Right ventricle myocardium superior (tissue), 1 donor: Measurements from ENCODE around the gene CARD6. TPM values are rescaled to one million over a fixed set of nuclear protein-coding genes. Genes with fewer than 3 reads are reported as not detected.
A peak's percentile ranks its signal among the peaks of the same experiment; 100 is the strongest.

Experiments used
- ATAC-seq: fragments of 200-7000 bp; cut with Tn5 transposase; one replicate; pipeline ENCODE4 v1.9.1; 2020; ENCODE audit warnings: mild to moderate bottlenecking; ENCODE audit not compliant: poor library complexity
- DNase-seq: peaks from one replicate; pipeline ENCODE4 v3.0.0-alpha.2; 2020
- intact Hi-C: fragments of 100-400 bp; cut with DNase I; formaldehyde crosslinking; loops from one replicate; pipeline ENCODE4 v1.11.2; 2022
- total RNA-seq: library from RNA; stranded (reverse); fragmentation: NEBNext Ultra II Directional; extraction: Animal tissue kit (Norgen Biotek cat#: 25700); gene quantifications from one replicate; pipeline ENCODE4 v1.2.1, GENCODE V29; 2021
- donor health status: DM: no; HTN: yes; CAD: no; lungs with severe emphysema.

Gene CARD6
- total RNA-seq, 1 donor from 2014 or later = 5.3 TPM

- intact Hi-C loops = no loop called here
- ATAC-seq (no peak), DNase-seq (no peak)
These were observed 13.8 kb upstream of the CARD6 start for GRCh38 chr5:40827188-40827977.

GRCh38 chr5:40828021-40828631, 13.0 kb upstream of the CARD6 start:
- intact Hi-C loops = no loop called here
- DNase-seq (no peak), ATAC-seq (no peak)

- DNase-seq (no peak), ATAC-seq (no peak)
- intact Hi-C loops = no loop called here
These were observed 12.2 kb upstream of the CARD6 start for GRCh38 chr5:40828690-40829661.

- DNase-seq (no peak), ATAC-seq (no peak)
- intact Hi-C loops = loop anchor here (10.0 kb wide), 1 partner anchor 75 kb away; the partner anchor contains the start of gene TTC33
These were observed 11.2 kb upstream of the CARD6 start for GRCh38 chr5:40829748-40830533.

DNA sequence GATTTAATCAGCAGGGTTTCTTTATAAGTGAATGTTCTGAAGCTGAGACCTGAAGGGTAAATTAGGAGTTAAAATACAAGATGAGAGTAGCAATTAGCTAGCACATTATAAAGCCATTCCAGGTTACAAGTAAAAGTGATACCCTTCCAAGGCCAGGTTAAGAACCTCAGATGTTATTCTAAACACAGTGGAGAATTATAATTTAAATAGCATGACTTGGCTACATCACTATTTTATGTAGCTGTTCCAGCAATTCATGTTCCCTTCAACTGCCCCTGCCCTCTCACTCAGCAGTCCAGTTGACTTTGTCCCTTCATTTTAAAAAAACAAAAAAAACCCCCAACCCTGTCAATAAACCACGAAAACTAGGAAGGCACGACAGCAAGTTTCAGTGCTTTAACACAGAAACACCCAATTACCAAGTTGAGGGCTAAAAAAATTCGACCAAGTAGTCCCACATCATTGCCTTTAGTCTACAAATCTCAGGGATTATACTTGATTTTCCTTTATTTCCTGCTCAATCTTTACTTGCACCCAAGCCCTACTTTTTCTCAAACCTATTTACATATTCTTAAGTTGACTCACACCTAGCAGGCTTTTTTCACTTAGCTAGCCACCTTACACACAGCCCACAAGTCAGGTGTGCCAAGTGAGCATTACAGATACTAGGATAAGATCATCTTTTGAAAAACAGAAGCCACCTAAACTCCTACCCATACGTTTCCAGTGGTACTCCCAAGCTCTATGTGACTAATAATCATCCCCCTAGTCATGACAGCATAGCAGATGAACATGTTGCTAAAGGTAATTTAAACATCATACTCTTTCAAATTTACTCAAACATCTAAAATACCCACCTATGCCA, 9.6 kb upstream of the CARD6 start:
- no peak for ATAC-seq
- no peak for DNase-seq
- intact Hi-C loops = loop anchor here (10.0 kb wide), 1 partner anchor 77 kb away; the partner anchor contains the start of gene TTC33

- ATAC-seq (no peak), DNase-seq (no peak)
- intact Hi-C loops = loop anchor here (10.0 kb wide), 1 partner anchor 78 kb away; the partner anchor contains the start of gene TTC33
These were observed 8.8 kb upstream of the CARD6 start for GRCh38 chr5:40832345-40832744.

GRCh38 chr5:40833712-40834229, 7.4 kb upstream of the CARD6 start:
- ATAC-seq = no peak
- no peak for DNase-seq
- intact Hi-C loops = loop anchor here (10.0 kb wide), 1 partner anchor 79 kb away; the partner anchor contains the start of gene TTC33

DNA sequence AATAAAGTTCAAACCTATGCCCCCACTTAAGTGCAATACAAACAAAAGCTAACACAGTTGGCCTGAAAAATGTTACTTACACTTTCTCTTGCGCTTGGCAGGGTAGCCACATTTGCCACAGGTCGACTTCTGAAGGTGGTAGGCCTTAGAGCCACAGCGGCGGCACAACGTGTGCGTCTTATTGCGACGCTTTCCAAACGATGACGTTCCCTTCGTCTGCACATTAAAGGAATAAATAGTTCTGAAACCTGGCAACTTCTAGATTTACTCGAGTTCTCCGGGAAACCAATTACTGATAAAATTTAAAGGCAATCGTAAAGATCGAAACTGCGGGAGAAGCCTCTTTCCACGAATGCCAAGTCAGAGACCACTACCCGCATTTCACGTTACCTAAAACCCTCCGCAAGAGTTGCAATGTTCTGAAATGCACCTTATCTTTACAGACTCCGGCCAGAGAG, 6.7 kb upstream of the CARD6 start:
- DNase-seq (no peak), ATAC-seq (no peak)
- intact Hi-C loops = loop anchor here (10.0 kb wide), 1 partner anchor 80 kb away; the partner anchor contains the start of gene TTC33

- intact Hi-C loops = loop anchor here (10.0 kb wide), 1 partner anchor 80 kb away; the partner anchor contains the start of gene TTC33
- peak; percentile 97 for DNase-seq
- peak; percentile 100 for ATAC-seq
These were observed 6.0 kb upstream of the CARD6 start, which contains the start of gene RPL37 for GRCh38 chr5:40834849-40835787. Gene RPL37 (minus strand): TSS chr5:40835222. CDS start chr5:40835185, 37 bp downstream.

- DNase-seq (no peak), ATAC-seq (no peak)
- intact Hi-C loops = loop anchor here (10.0 kb wide), 1 partner anchor 83 kb away; the partner anchor contains the start of gene TTC33
These were observed 3.1 kb upstream of the CARD6 start for GRCh38 chr5:40838086-40838485.

DNA sequence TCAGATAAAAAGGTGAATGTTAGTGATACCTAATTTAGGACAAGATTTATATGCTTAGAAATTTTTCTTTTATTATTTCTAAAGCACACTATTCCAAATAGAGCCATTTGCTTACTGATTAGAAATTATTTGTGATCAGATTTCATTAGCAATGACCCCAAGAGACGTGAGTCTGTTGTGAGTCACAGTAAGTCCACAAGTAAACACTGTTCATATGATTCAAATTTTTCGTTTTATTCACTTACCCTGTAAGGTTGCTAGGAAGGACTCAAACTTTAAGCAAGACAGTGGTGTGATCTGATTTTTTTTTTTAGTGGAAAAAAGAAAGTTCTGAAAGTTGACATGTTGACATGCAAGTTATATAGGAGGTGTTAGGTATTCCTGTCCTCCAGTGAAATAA, 1.2 kb downstream of the CARD6 start:
- intact Hi-C loops = no loop called here
- DNase-seq (no peak), ATAC-seq (peak; percentile 33)

GRCh38 chr5:40844565-40844964, 3.4 kb downstream of the CARD6 start:
- DNase-seq = no peak
- ATAC-seq = no peak
- intact Hi-C loops = no loop called here

- intact Hi-C loops = no loop called here
- ATAC-seq (no peak), DNase-seq (no peak)
These were observed 5.2 kb downstream of the CARD6 start for GRCh38 chr5:40846371-40846770.

- DNase-seq (no peak), ATAC-seq (no peak)
- intact Hi-C loops = no loop called here
These were observed 6.4 kb downstream of the CARD6 start for GRCh38 chr5:40847525-40847924.

DNA sequence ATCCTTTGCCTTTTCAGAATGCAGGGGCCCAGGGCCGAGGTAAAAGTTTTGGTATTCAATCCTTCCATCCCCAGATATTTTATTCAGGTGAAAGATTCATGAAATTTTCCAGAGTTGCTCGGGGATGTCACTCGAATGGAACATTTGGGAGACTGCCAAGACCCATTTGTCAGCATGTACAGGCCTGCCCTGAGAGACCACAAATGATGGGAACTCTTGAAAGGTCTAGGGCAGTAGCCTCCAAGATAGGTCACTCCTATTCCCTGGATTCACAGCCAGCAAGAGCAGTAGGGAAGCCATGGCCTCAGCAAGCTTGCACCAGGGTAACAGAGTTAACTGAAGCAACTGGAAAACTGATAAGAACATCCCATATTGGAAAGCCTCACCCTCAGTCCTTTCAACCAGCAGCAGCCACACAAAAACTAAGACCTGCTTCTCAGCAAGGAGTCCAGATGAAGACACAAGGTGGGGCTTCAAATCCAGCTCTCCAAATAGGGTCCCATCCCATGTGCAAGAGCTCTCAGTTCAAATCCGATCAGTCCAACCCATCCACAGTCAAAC, 12.5 kb downstream of the CARD6 start:
- intact Hi-C loops = no loop called here

More for the DNA sequence above, 12.5 kb downstream of the CARD6 start:
- DNase-seq = no peak
- ATAC-seq = no peak
